Hematopoietic multipotent progenitor cell treated with erythropoietin and hydrocortisone succinate and interleukin-3 and kit ligand, for 15 days (in vitro differentiated cells): Measurements from ENCODE around the gene NUDT16L1.

Source experiments
- DNase-seq: peaks from one replicate; pipeline ENCODE4 v3.0.0-alpha.2; 2015; ENCODE audit warnings: low spot score

NUDT16L1 gene

GRCh38 chr16:4682616-4683254 is 10.6 kb upstream of the NUDT16L1 start:
- DNase-seq, result no peak

GRCh38 chr16:4683255-4684057 is 9.9 kb upstream of the NUDT16L1 start:
- no peak for DNase-seq

GRCh38 chr16:4684058-4684715 is 9.2 kb upstream of the NUDT16L1 start:
- DNase-seq, result no peak

GRCh38 chr16:4684763-4685162 is 8.6 kb upstream of the NUDT16L1 start:
- DNase-seq, result no peak

GRCh38 chr16:4685292-4685691 is 8.1 kb upstream of the NUDT16L1 start:
- DNase-seq, result no peak

DNA sequence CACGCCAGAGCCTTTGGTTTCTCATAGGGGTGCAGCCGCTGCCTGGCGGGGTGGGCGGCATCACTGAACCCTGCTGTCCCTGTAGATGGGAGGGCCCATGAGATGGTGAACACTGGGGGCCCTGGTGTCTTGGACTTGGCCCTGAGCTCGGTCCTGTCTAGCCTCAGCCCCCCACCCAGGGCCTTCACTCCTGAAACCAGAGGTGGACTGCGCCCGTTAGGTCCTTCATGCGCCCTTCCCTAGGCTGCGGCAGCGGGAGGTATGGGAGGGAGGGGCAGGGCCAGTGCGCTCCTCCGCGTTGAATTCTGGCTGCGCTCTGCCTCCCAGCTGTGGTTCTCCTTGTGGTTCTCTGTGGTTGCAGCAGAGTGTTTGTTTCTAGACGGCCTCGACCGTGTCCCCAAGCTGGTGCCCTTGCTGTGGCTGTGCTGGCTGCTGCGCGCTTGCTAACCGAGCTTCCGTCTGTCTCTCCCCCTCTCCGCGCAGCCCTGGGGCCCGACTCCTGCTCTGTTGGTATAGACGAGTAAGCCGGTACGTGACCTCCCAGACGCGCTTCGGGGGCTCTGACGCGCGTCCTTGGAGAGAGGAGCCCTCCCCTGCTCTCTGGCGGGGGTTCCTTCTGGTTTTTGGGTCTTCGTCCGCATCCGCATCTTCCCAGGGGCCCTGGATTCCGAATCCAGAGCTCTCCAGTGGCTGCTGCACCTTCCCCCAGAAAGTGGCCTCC is 7.4 kb upstream of the NUDT16L1 start:
- DNase-seq, result no peak

DNA sequence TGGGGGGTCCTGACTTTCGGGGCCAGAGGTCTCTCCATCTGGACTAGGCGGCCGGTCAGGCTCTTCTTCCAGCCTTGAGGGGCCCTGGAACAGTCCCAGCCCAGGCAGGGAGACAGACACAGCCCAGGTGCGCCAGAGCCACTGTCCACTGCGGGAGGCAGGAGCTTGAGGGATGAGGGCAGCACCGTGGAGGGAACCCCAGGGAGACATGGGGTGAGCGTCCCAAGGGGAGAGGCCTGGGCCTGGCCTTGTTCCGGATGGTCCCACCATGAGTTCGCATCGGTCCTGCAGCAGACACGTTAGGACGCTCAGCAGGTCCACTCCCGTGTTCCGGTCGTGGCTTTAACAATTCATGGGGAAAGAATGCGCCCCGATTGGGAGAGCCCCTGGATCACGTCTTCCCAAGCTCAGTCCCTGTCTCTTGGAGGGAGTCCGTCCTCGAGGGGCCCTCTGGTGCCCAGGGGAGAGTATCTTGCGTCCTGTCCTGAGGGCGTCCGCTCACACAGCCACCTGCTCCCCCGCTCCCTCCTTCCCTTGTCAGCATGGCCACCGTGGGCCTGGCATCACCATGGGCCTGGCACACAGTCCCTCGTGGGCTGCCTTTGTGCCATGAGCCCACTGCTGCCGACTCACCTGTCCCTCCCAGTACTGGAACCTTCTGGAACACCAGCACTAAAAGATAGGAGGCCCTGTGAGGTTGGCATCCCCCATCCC is 6.7 kb upstream of the NUDT16L1 start:
- DNase-seq, result no peak

GRCh38 chr16:4687416-4687815 is 5.9 kb upstream of the NUDT16L1 start:
- DNase-seq, result no peak

- no peak for DNase-seq
Measured at GRCh38 chr16:4687946-4688673, 5.3 kb upstream of the NUDT16L1 start.

DNA sequence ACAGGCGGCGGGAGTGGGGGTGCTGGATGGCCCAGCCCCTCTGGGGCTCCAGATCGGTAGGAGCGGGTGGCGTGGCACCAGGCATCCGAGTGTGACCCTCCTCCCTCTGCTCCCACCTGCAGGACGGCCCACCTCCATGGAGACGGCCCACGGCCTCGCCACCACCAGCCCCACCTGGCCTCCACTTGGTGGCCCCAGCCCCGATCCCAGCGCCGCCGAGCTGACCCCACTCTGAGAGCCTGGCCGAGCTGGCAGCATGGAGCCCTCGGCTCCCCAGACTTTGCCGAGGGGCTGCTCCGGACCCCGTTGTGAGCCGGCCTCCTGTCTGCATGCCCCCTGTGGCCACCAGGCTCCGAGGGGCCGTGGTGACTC is 4.7 kb upstream of the NUDT16L1 start:
- DNase-seq, result no peak

GRCh38 chr16:4689091-4689671 is 4.2 kb upstream of the NUDT16L1 start:
- DNase-seq, result no peak

DNA sequence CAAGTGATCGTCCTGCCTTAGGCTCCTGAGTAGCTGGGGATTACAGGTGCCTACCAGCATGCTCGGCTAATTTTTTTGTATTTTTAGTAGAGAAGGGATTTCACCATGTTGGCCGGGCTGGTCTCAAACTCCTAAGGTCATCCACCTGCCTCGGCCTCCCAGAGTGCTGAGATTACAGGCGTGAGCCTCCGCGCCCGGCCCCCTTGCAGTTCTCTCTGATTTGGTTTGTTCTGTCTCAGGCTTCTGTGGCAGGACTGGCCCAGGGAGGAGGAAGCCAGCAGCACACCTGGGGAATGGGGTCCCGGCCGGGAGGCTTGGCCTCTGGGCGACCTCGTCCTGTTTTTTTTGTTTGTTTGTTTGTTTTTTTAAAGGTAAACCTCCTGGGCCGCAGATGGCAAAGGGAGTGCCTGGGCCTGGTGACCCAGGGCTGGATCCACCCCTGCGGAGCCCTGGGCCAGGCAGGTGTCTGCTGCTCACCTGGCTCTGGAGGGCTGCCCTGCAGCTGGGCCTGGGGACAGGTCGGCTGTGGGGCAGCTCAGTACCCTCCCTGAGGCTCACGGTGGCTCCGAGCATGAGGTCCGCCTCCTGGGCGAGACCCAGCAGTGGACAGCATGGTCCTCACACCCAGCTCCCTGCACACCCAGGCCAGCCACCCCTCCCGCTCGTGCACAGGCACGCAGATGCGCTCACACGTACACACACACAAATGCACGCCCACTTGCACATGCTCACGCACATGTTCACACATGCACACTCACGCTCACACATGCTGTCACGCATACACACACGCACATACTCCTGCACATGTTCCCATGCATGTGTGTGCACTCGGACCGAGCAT is 3.3 kb upstream of the NUDT16L1 start:
- no peak for DNase-seq

- DNase-seq, result no peak
Measured at GRCh38 chr16:4690946-4691665, 2.3 kb upstream of the NUDT16L1 start.

DNA sequence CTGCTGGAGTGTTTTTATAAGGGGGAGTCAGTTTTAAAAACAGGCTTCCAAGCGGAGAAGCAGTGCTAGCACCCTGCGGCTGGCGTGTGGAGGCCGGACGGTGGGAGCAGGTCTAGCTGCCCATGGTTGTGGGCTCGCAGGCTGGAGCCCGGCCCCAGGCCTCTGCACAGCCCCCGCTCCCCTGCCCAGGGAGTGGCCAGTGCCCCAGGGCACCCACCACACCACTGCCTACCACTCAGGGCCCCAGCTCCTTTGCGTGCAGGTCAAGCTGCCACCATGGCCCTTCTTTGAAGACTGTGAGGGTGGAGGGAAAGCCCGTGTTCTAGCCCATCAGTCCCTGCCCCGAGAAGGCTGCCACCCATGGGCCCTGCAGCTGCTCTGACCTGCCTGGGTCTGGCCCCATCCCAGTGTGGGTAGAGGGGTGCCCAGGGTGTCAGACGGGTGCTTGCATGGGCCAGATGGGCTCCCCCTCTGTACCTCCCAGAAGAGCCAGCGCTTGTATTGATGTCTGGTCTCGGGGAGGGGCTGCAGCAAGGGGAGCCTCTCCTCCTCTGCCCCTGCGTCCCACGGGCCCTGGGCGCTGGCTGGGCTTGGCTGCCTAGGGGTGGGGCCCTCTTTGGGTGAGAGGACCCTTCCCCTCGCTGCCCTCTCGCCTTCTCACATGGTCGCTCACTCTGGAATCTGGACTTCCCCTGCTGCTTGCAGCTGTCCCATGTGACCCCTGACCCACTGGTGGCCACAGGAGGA is 1.5 kb upstream of the NUDT16L1 start:
- no peak for DNase-seq

GRCh38 chr16:4692460-4693295 is 684 bp upstream of the NUDT16L1 start:
- DNase-seq, result no peak

DNA sequence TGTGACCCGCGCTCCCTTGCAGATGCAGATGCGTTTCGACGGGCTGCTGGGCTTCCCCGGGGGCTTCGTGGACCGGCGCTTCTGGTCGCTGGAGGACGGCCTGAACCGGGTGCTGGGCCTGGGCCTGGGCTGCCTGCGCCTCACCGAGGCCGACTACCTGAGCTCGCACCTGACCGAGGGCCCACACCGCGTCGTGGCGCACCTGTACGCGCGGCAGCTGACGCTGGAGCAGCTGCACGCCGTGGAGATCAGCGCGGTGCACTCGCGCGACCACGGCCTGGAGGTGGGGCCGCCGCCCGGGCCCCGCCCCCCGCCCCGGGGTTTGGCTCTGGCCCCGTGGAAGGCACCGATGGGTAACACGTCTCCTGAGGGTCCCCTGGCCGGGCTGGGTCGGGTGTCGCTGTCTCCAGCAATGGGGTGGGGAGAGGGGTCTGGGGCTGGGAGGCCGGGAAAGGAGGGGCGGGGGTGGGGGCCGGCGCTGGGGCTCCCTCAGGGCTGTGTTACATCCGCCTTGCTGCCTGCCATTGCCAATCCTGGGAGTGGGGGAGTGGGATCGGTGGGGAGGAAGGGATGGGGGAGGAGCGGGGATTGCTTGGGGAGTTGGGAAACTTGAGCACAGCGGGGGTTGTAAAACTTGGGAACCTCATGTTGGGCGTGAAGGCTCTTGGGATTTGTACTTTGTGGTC is 737 bp downstream of the NUDT16L1 start:
- DNase-seq, result peak; percentile 13
